ENCODE data around the gene SIK3.

Gene SIK3

DNA sequence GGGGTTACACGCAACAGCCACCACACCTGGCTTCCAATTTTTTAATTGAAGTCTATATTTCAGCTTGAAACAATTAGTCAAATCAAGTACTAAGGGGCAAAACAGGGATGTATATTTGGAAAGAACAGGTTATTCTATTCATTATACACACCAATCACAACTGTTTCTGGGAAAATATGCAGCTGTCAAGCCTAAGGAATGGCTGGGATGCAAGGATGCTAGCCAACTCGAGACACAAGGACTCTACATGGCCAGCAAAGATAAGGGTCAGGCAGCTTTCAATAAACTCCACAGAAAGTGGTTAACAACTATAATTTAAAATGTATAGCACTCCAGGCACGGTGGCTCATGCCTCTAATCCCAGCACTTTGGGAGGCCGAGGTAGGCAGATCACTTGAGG lies 134.0 kb downstream of the SIK3 start:
- no peak for DNase-seq (ENCODE audit: low read depth)
- H3K4me3 ChIP-seq (ENCODE audit: low read depth, low read length), result no peak overlapping the region
- no peak for TF ChIP-seq CTCF (conservative IDR thresholded peaks at IDR 0.05; ENCODE audit: low read depth, low read length)

DNA sequence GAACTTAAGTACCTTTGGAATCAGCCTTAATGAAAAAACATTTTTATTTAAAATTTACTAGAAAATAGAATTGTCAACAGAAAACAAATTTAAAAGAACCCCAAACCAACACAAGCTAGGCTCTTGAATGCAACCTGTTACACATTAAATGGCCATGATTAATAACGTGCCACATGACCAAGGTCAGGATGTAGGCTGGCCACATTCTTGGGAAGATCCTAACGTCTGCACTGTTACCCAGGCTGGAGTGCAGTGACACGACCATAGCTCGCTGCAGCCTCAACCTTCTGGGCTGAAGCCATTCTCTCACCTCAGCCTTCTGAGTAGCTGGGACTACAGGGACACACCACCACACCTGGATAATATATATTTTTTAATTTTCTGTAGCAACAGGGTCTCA lies 134.4 kb downstream of the SIK3 start:
- TF ChIP-seq CTCF (conservative IDR thresholded peaks at IDR 0.05; ENCODE audit: low read depth, low read length), result no peak
- H3K4me3 ChIP-seq (ENCODE audit: low read depth, low read length), result no peak overlapping the region
- DNase-seq (ENCODE audit: low read depth), result no peak

- TF ChIP-seq CTCF (conservative IDR thresholded peaks at IDR 0.05; ENCODE audit: low read depth, low read length), result no peak
- no peak overlapping the region for H3K4me3 ChIP-seq (ENCODE audit: low read depth, low read length)
- peak; percentile 81 for DNase-seq (ENCODE audit: low read depth)
These were observed 136.1 kb downstream of the SIK3 start for GRCh38 chr11:116962108-116962507.

GRCh38 chr11:116960930-116961329 lies 137.3 kb downstream of the SIK3 start:
- H3K4me3 ChIP-seq (ENCODE audit: low read depth, low read length), result no peak overlapping the region
- TF ChIP-seq CTCF (conservative IDR thresholded peaks at IDR 0.05; ENCODE audit: low read depth, low read length), result no peak
- peak; percentile 52 for DNase-seq (ENCODE audit: low read depth)

DNA sequence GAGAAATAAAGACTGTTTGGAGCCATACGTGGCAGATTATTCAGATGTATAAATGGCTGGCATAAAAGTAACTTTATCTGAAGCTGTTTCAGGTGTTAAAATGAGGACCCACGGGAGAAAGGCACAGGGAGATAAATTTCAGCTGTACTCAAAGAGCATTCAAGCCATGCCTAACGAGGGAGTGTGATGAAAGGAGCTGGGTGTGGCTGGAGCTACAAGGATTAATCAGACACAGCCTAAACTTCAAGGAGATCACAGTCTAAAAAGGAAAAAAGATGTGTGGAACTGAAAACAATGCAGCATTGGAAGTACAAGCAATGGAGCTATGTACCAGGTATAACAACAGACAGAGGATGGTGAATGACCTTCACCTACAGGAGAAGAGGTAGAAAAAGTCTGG lies 140.0 kb downstream of the SIK3 start:
- no peak for DNase-seq (ENCODE audit: low read depth)
- TF ChIP-seq CTCF (conservative IDR thresholded peaks at IDR 0.05; ENCODE audit: low read depth, low read length), result no peak

GRCh38 chr11:116955949-116956348 lies 142.3 kb downstream of the SIK3 start:
- no peak for TF ChIP-seq CTCF (conservative IDR thresholded peaks at IDR 0.05; ENCODE audit: low read depth, low read length)
- no peak overlapping the region for H3K4me3 ChIP-seq (ENCODE audit: low read depth, low read length)
- no peak for DNase-seq (ENCODE audit: low read depth)

More for the DNA sequence above, 140.0 kb downstream of the SIK3 start:
- no peak overlapping the region for H3K4me3 ChIP-seq (ENCODE audit: low read depth, low read length)

DNA sequence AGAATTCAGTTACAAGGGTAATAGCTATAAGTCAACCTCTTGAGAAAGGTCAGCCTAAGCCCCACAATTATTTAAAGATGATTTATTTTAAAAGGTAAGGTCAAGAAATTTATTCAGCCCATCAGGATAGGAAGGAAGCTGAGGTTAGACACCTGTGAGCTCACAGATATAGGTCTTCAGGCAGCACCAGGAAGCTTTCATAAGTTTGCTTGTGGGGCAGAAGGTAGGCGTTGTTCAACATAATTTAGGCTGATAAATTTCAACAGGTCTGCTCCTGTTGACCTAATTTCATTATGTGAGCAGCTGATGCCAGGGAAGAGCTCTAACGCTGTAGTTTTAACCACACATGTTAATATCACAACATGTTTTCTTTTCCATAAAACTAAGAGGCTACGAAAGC lies 142.7 kb downstream of the SIK3 start:
- no peak for TF ChIP-seq CTCF (conservative IDR thresholded peaks at IDR 0.05; ENCODE audit: low read depth, low read length)
- no peak overlapping the region for H3K4me3 ChIP-seq (ENCODE audit: low read depth, low read length)
- no peak for DNase-seq (ENCODE audit: low read depth)
